HepG2 (cell line): ENCODE data around the gene C1orf216.

ENCODE experiments used
- AFF4 ChIP-seq: sonication (generic); formaldehyde crosslinking; IDR thresholded peaks from 2 replicates; pipeline ENCODE4 v1.4.0; 2020; ENCODE audit warnings: missing genetic modification reagents
- FOXA1 ChIP-seq, 2 experiments: fragments of 450-650 bp in 1 of 2; sonication (generic) in 1 of 2; formaldehyde crosslinking in 1 of 2; IDR thresholded peaks; 2 replicates each; pipeline versions ENCODE4 v1.4.0 to v1.6.1; 2016 to 2020; ENCODE audit warnings: missing genetic modification reagents in 1 of 2
- ZNF552 ChIP-seq: sonication (generic); formaldehyde crosslinking; IDR thresholded peaks from 2 replicates; pipeline ENCODE4 v1.9.0; 2022; ENCODE audit warnings: missing genetic modification reagents, mild to moderate bottlenecking, borderline replicate concordance
- TF ChIP-seq, protein P1 (sequence below): IDR thresholded peaks from 2 replicates; pipeline ENCODE4 v1.6.1; 2016; ENCODE audit warnings: low read depth, missing genetic modification reagents, missing compliant biosample characterization

- TF ChIP-seq AFF4 (CRISPR knock-in tag) (no peak), ZNF552 (CRISPR knock-in tag) (no peak), FOXA1 (IDR thresholded peaks at IDR 0.05) (no peak), FOXA1 (CRISPR knock-in tag; IDR thresholded peaks at IDR 0.05) (no peak)
- TF ChIP-seq, protein P1, sequence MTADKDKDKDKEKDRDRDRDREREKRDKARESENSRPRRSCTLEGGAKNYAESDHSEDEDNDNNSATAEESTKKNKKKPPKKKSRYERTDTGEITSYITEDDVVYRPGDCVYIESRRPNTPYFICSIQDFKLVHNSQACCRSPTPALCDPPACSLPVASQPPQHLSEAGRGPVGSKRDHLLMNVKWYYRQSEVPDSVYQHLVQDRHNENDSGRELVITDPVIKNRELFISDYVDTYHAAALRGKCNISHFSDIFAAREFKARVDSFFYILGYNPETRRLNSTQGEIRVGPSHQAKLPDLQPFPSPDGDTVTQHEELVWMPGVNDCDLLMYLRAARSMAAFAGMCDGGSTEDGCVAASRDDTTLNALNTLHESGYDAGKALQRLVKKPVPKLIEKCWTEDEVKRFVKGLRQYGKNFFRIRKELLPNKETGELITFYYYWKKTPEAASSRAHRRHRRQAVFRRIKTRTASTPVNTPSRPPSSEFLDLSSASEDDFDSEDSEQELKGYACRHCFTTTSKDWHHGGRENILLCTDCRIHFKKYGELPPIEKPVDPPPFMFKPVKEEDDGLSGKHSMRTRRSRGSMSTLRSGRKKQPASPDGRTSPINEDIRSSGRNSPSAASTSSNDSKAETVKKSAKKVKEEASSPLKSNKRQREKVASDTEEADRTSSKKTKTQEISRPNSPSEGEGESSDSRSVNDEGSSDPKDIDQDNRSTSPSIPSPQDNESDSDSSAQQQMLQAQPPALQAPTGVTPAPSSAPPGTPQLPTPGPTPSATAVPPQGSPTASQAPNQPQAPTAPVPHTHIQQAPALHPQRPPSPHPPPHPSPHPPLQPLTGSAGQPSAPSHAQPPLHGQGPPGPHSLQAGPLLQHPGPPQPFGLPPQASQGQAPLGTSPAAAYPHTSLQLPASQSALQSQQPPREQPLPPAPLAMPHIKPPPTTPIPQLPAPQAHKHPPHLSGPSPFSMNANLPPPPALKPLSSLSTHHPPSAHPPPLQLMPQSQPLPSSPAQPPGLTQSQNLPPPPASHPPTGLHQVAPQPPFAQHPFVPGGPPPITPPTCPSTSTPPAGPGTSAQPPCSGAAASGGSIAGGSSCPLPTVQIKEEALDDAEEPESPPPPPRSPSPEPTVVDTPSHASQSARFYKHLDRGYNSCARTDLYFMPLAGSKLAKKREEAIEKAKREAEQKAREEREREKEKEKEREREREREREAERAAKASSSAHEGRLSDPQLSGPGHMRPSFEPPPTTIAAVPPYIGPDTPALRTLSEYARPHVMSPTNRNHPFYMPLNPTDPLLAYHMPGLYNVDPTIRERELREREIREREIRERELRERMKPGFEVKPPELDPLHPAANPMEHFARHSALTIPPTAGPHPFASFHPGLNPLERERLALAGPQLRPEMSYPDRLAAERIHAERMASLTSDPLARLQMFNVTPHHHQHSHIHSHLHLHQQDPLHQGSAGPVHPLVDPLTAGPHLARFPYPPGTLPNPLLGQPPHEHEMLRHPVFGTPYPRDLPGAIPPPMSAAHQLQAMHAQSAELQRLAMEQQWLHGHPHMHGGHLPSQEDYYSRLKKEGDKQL (CRISPR knock-in tag), result no peak
These were observed 3.6 kb downstream of the C1orf216 start for GRCh38 chr1:35714921-35715567.
